GM21528 (cell line): ENCODE results near the gene CMIP.

Source experiments
- ATAC-seq: cut with Tn5 transposase; IDR thresholded peaks from one replicate; pipeline ENCODE4 v1.9.1; 2021; ENCODE audit warnings: mild to moderate bottlenecking, moderate library complexity; ENCODE audit not compliant: unreplicated experiment, low FRiP score

Gene CMIP

DNA sequence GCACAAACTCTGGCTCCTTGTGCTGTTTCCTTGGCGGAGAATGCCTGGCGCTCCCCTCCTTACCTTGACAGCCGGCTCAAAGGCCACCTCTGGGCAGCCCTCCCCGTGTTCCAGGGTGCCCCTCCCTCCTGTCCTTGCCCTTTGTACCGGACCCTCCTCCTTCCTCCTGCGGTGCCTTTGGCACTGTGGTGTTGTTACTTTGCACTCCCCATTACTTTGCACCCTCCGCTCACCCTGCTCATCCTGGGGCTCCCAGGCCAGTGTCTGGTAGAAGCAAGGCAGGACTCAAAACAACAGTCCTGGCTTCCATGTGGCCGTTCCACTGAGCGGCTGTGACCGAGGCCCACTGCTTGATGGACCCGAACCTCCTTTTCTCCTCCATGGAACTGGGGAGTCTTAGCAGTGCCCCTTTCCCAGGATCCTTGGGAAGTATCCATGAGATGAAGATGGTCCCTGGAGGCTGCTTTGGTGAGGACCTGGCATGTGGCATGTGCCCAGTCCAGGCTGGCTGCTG lies 147.8 kb downstream of the CMIP start:
- ATAC-seq, result no peak

DNA sequence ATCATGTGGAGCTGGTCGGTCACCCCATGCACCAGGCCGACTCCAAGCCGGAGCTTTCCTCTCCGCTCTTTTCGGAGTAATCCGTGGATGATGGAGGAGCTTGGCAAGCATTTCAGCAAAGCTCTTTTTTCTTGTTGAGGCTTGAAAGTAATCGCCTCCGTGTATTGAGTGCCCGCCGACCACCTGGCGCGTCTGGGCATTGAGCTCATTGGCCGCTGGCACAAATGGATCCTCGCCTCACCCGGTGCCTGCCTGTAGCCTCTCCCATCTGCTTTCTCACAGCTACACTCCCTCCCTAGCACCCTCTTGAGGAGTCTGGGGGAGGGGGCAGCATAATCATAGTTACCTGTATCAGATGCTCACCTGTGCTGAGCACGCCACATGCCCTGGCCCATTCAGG lies 148.9 kb downstream of the CMIP start:
- ATAC-seq, result no peak

DNA sequence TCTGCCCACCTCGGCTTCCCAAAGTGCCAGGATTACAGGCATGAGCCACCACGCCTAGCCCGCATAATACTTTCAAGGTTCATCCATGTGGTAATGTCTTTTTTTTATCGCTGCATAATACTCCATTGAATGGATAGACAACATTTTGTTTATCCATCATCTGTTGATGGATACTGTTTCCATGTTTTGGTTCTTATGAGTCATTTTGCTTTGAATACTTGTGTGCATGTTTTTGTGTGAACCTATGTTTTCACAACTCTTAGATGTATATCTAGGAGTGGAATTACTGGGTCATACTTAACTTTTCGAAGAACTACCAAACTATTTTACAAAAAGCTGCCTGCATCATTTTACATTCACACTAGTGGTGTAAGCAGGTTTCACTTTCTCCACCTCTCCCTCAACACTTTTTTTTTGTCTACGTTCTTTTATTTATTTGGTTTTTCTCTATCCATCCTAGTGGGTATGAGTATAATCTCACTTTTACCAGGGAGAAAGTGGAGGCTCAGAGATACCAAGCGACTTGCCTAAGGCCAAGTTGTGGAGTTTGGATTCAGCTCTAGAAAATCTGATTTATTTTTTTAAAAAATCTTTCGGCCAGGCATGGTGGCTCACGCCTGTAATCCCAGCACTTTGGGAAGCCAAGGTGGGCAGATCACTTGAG lies 151.2 kb downstream of the CMIP start:
- no peak for ATAC-seq

DNA sequence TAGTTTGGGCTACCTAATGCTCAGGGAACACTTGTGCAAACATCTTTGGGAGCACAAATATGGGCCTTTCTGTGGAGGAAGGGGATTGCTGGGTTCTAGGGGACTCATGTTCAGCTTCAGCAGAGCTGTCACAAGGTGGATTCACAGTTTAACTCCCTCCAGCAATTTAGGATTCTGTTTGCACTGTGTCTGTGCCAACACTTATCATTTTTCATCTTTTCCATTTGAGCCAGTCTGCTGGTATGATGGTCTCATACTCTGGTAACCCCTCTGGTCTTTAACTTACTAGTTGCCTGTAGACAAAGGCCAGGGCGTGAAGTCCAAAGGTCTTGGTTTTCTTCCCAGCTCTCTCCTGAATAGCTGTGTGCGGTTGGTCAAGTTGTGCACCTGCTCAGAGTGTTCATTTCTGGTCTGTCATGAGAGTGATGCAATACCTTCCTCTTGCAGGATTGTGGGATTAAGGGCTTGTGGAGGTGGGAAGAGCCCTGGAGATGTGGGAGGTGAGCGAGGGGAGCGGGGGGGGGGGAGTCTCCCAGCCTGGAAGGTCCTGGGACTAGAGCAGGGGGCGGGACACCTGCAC lies 152.6 kb downstream of the CMIP start:
- ATAC-seq, result no peak

DNA sequence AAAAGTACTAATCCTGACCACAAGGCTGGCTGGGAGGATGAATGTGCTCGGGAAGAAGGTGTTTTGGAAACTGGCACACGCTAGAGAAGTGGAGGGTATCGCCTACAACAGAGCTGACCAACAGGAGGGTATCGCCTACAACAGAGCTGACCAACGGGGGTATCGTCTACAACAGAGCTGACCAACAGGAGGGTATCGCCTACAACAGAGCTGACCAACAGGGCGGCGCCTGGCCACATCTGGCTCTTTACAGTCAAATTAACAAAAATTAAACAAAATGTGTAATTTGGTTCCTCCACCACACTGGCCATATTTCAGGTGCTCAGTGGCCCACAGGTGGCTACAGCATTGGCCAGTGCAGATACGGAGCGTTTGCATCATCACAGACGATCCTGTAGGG lies 153.5 kb downstream of the CMIP start:
- no peak for ATAC-seq

DNA sequence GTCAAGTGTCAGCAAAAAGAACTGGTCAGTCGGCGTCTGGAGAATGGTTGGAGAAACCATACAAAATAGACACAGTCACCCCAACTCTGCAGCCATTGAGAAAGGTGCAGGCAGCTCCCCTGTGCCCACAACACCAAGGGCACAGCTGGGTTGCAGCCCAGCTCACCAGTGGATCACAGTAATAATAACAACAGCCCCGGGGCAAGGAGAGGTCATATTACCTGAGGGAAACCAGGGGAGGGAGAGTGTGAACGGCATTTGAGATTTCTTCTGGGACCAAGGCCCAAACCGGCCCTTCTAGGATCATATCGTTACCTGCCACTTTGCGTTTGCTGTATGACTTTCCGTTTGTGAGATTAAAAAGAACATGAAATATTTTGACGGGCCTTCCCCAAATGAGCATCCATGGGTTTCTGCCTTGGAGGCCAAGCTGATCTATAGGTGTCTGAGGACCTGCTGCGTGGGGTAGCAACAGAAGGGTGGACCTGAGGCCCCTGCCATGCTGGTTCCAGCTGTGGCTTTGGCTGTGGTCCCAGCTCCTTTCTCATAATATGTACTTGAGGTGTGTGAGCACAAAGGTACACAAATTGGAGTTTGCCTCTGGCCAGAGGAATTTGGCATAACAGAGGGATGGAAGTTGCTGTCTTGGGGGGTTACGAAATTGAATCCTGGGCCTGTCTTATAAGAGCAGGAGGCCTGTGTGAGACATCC lies 154.6 kb downstream of the CMIP start:
- no peak for ATAC-seq

DNA sequence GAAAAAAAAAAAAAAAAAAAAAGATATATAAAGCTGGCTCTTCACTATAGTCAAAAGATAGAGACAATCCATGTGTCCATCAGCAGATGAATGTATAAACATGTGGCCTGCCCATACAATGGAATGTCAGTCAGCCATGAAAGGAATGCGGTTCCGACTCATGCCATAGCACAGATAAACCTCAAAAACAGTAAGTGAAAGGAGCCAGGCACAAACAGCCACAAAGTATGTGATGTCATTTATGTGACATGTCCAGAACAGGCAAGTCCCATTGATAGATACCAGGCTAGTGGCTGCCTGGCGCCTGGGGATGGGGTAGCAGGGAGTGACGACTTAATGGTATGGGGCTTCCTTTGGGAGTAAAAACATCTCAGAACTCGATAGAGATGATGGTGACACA lies 155.7 kb downstream of the CMIP start:
- no peak for ATAC-seq

DNA sequence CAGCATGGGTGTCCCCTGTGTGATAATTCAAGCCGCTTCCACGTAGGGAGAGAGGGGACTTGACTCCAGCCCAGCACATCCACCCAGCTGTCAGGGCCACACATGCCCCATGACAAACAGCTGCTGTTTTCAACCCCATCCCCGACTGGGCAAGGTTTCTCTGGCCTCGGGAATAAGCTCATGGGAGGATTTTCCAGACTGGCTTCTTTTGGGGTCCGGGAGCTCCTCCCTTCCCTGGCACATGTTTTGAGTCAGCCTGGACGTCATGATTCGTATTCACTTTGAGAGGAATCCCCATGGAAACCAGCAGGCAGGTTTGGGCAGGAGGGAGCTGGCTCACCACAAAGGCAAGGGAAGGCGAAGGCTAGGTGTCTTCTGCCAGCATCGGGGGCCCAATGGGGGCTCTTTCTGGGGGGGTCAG lies 156.4 kb downstream of the CMIP start:
- no peak for ATAC-seq

DNA sequence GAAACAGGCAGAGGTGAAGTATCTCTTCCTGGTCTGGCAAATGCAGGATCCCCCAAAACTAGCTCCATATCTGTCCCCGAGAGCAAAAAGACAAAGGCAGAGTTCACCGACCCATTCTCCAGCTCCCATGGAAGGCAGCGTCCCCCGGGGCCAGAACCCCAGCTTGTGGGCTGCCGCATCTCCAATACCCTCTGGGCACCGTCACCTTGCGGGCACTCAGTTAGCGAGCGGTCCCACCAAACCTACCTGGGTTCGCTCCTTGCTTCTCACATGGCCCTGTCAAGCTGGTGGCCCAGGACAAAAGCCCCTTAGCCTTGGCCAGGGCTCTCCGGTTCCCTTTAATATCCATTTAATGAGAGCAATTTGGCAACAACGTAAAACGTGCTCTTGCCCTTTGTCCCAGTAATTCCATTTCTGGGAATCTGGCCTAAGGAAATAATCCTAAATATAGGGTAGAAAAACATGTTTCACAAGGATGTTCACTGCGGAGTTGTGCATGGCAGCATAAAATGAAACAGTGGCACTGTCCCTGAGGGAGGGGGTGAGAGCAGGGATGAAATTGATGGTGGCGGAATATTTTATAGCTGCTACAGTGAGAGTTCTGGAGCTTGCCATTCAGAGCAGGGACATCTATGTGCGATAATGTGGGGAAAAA lies 157.1 kb downstream of the CMIP start:
- no peak for ATAC-seq

DNA sequence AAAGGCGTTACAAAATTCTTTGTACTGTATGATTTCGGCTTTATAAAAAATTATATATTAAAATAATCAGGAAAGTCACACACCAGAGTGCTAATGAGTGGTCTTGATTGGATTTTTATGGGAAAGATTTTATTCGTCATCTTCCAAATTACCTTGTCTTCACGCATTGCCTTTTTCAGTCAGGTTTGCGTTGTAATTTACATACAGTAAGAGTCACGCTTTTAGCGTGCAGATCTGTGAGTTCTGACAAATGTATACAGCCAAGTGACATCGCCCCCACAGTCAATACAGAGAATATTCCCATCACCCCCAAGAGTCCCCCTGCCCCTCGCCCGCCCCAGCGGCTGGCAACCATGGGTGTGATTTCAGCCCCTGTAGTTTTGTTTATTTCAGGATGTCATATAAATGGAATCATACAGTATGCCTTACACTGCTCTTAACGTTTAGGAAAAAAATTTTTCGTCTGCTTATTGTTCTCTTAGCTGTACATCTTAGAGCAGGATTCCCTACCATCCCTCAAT lies 157.7 kb downstream of the CMIP start:
- no peak for ATAC-seq

DNA sequence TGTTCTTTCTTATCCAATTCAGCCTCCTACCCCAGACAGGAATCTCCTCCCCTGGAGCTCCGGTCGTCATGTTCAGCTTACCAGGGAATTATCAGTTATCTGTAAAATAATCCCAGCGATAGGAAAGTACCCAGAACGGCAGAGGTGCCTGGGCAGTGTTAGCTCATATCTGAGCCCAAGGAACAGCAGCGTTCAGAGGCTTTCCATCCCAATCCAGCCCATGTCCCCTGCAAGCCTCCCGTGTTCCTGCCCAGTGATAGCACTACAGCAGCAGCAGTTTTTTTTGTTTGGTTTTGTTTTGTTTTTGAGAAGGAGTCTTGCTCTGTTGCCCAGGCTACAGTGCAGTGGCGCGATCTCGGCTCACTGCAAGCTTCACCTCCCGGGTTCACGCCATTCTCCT lies 158.2 kb downstream of the CMIP start:
- ATAC-seq, result no peak

DNA sequence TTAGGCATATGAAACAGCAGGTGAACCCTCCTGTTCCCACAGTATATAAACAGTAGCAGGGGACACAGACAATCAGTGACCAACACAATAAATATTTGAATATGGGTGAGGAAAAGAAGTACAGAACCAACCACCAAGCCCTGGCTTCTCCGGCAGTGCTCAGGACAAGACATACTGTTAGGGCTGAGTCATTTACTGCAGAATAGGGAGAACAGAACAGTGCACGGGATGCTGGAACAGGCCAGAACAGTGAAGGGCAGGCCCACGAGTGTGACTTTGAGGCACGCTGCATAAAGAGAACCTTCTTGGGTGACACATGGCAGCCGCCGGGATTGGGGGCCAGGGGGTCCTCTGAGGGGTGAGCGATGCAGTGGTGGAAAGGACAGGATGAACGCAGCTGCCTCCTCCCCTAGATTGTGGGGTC lies 160.4 kb downstream of the CMIP start:
- no peak for ATAC-seq

DNA sequence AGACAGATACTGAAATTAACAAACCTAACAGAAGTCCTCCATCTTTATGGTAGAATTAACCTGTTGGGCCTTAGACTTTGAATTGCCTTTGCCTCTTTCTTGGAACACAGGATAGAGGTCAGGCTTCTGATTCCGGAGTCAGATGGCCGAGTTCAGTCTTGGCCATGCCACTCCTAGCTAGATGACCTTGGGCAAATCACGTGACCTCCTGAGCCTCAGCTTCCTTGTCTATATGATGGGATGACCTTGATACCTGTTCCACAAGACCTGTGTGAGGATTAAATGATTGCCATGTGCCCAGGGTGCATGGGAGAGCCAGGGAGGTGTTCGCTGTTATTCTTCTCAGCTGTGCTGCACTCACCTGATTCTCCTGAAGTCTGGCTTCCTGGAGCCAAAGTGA lies 161.4 kb downstream of the CMIP start:
- ATAC-seq, result no peak

DNA sequence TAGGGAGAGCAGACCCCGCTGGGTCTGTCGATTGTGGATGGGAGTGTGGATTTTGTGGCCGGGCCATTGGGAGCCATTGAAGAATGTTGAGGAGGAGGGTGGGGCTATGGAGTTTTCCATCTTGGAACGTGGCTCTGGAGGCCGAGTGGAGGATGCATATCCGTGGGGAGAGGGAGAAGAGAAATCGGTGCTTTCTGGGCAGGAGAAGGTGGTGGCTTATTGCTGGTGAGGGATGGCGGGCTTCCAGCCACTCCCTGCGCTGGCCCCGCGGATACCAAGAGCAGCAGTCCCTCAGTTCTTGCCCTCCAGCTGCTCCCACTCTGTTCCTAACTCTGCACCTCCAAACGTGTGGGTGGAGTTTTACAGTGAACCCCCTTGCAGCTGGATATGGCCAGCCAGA lies 162.4 kb downstream of the CMIP start:
- ATAC-seq, result no peak

DNA sequence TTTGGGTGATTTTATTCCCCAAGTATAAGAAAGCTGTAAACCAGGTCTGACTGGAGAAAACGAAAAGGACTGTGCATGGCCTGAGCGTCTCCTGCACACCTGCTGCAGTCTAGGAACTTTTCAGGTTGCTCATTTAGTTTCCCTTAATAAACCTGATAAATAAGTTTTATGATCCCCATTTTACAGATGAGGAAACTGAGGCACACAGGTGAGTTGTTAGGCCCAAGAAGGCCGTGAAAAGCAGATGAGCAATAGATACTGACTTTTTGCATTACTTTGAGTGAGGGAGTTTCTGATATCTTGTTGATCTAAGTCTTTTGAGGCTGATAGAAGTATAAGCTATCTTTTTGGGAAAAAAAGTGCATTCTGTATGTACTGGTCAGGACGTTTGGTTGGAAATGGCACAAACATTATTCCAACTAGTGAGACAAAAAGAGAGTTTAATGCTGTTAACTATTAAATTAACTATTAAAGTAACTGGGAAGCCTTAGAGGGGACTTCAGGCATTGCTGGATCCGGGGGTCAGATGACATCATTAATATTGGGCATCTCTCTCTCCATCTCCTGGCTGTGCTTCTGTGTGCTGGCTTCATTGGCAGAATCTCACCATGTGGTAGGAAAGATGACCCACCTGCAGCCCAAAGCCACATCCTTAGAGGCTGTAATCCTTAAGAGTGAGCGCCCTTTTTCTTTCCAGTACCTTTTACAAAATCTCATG lies 163.4 kb downstream of the CMIP start:
- ATAC-seq, result no peak

DNA sequence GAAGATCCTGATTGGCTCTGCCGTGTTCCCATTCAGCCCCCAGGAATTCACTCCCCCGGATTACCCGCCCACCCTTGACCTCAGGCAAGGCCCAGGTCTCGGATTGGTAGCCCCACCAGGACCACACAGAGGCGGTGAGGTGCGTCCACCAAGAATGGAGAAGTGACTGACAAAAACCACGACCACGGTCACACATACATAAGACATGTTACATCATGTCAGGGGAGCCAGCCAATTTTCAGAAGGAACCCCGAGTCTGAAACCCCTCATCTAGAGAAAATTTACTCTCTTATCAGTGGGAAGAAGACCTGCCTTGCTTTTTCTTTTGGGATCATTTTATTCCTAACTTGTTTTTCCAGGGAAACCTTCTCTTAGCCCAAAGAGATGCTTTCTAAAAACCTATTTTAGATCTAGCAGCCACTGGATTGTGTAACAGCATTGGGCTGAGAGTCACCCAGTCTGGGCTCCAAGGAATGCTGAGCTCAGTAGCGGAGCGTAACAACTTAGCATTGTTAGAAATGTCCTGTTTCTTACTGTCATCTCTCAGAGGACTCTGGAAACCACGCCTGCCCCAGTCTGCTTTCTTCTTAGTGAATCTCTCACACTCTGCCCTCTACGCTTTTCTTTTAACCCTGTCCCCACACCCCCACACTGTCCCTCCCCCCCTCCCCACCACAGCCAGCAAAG lies 164.1 kb downstream of the CMIP start:
- no peak for ATAC-seq

DNA sequence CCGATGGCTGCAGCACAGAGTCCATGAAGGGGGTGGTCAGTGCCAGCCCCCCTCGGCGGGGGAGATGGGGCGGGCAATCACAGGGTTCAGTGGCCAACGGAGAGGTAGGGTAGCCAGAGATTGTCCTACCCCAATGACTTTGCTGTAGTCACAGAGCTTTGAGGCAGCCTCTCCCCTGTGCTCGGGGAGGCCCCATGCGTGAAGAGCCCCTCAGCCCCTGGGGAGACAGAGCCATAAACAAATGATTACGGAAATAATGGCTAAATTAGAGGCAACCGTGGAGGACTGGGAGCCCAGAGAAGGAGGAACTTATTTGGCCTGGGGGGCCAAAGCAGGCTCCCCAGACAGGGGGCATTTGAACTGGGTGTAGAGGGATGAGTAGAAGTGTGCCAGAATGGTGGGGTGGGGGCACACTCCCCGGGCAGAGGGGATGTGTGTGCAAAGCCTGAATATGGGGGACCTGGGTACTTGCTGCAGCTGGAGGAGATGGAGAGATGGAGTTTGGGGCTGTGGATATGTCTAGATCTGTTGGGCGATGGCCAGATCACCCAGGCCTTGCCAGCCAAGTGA lies 164.8 kb downstream of the CMIP start:
- no peak for ATAC-seq

DNA sequence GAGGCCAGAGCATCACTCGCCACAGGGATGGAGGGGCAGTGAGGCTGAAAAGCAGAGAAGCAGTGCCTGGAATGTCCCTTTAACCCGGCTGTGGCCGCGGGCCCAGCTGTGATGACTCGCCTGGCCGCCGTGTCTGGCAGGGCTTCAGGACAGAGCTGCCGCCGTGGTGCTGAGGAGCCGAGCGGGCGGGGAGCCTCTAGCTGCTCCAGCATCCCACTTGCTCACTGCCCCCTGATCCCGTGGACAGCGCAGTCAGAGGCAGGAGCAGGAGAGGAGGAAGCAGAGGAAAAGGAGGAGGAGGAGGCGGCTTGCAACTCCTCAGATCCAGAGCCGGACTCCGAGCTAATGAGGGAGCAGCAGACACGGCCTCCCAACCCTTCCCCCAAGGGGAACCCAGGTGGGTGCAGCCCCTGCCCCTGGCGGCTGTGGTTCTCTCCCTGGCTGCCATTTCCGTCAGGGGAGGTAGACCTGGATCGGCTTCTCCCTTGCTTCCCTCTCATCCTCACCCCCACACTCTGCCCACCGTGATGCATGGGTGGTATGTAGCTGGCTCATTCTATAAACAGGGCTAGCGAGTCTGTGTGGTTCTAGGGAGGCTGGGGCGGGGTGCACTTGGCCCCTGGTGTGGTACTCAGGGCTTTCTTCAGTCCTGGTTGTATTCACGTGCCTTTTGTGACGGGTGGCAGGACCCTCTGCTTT lies 165.7 kb downstream of the CMIP start:
- ATAC-seq, result no peak

DNA sequence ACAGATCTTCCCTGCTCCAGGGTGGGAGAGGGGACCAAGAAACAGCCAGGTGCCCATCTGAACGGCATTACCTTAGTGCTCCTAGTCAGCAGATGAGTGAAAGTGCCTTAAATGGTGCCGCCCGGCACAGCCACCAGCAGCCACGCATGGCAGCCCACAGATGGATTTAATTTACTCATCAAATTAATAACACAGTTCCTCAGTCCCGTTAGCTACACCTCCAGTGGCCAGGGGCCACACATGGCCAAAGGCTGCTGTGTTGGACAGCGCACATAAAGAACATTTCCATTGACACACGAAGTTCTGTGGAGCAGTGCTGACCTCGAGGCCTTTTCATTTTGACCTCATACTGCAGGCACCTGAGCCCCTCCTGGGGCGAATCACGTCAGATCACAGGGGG lies 166.3 kb downstream of the CMIP start:
- ATAC-seq, result no peak
